NB4 (cell line): ENCODE data around the gene IQSEC3.

Source experiments
- CTCF ChIP-seq: IDR thresholded peaks from one replicate; pipeline ENCODE4 v1.5.1; 2012; ENCODE audit warnings: low read depth, low read length
- MYC ChIP-seq: IDR thresholded peaks from 2 replicates; pipeline ENCODE4 v1.6.1; 2011; ENCODE audit warnings: low read depth, low read length
- POLR2A ChIP-seq: IDR thresholded peaks from 2 replicates; pipeline ENCODE4 v1.6.1; 2011; ENCODE audit warnings: mild to moderate bottlenecking; ENCODE audit not compliant: insufficient read length; ENCODE audit errors: extremely low read depth
- TF ChIP-seq, protein P1 (sequence below): IDR thresholded peaks from 2 replicates; pipeline ENCODE4 v1.6.1; 2011; ENCODE audit warnings: low read depth, low read length

GRCh38 chr12:182381-182892 lies 115.9 kb downstream of the IQSEC3 start:
- no peak for TF ChIP-seq CTCF
- TF ChIP-seq POLR2A, result no peak
- no peak for TF ChIP-seq MYC
- TF ChIP-seq, protein P1, sequence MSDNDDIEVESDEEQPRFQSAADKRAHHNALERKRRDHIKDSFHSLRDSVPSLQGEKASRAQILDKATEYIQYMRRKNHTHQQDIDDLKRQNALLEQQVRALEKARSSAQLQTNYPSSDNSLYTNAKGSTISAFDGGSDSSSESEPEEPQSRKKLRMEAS, result no peak
